PC-9 (cell line): ENCODE results near the gene SLC25A42. TPM values are rescaled to one million over a fixed set of nuclear protein-coding genes. Genes with fewer than 3 reads are reported as not detected.

Experiments used
- BruUV-seq: library from RNA; stranded (reverse); fragments of 400-500 nt; replicated peaks from 2 replicates; lab custom pipeline; 2021; lab: Mats Ljungman, UMichigan
- CTCF ChIA-PET: fragments of 300-600 bp; sonication (Branson Sonifier 250); formaldehyde crosslinking; loops from one replicate; lab custom pipeline; 2022; ENCODE audit warnings: antibody characterized with exemption; lab: Charles Lee
- POLR2A ChIA-PET: fragments of 300-600 bp; sonication (Branson Sonifier 250); formaldehyde crosslinking; loops from one replicate; lab custom pipeline; 2022; ENCODE audit warnings: antibody characterized with exemption; ENCODE audit not compliant: unreplicated experiment; lab: Charles Lee
- DNase-seq, 2 experiments: peaks; one replicate each; pipeline versions ENCODE4 v3.0.0 to v3.0.0-alpha.2; 2015 to 2022; ENCODE audit warnings: mixed read lengths in 1 of 2
- H2AFZ ChIP-seq: fragments of 200-600 bp; sonication (generic); 2 replicates; pipeline ENCODE4 v1.8.1; 2017; ENCODE audit warnings: antibody characterized with exemption
- H3F3A ChIP-seq: fragments of 200-600 bp; sonication (generic); 2 replicates; pipeline ENCODE4 v1.8.1; 2017; ENCODE audit warnings: antibody characterized with exemption, mild to moderate bottlenecking, low read depth; ENCODE audit not compliant: insufficient read depth
- H3K27ac ChIP-seq: fragments of 200-600 bp; sonication (generic); 2 replicates; pipeline ENCODE4 v1.6.1; 2016; ENCODE audit warnings: mixed run types
- H3K27me3 ChIP-seq: fragments of 200-600 bp; sonication (generic); 2 replicates; pipeline ENCODE4 v1.6.1; 2016; ENCODE audit warnings: low read depth, mixed run types; ENCODE audit not compliant: insufficient read depth
- H3K36me3 ChIP-seq: fragments of 200-600 bp; sonication (generic); 2 replicates; pipeline ENCODE4 v1.6.1; 2016; ENCODE audit warnings: low read depth, mixed run types
- H3K4me1 ChIP-seq: fragments of 200-600 bp; sonication (generic); replicated peaks from 2 replicates; pipeline ENCODE4 v1.6.1; 2016; ENCODE audit warnings: mixed run types; ENCODE audit not compliant: insufficient read depth
- H3K4me2 ChIP-seq: fragments of 200-600 bp; sonication (generic); 2 replicates; pipeline ENCODE4 v1.6.1; 2017; ENCODE audit warnings: mixed run types
- H3K4me3 ChIP-seq: fragments of 200-600 bp; sonication (generic); 2 replicates; pipeline ENCODE4 v1.6.1; 2016; ENCODE audit warnings: mixed run types
- H3K79me2 ChIP-seq: fragments of 200-600 bp; sonication (generic); 2 replicates; pipeline ENCODE4 v1.6.1; 2017; ENCODE audit warnings: low read depth, mixed run types
- H3K9me2 ChIP-seq: fragments of 200-600 bp; sonication (generic); 2 replicates; pipeline ENCODE4 v1.8.1; 2017; ENCODE audit warnings: mild to moderate bottlenecking; ENCODE audit not compliant: insufficient read depth
- H3K9me3 ChIP-seq: fragments of 200-600 bp; sonication (generic); 2 replicates; pipeline ENCODE4 v1.8.1; 2016; ENCODE audit warnings: low read depth; ENCODE audit not compliant: insufficient read depth
- H4K20me1 ChIP-seq: fragments of 200-600 bp; sonication (generic); 2 replicates; pipeline ENCODE4 v1.8.1; 2017; ENCODE audit not compliant: insufficient read depth
- CTCF ChIP-seq: fragments of 200-600 bp; sonication (generic); conservative IDR thresholded peaks from 2 replicates; pipeline ENCODE4 v1.6.1; 2017; ENCODE audit warnings: mixed run types, antibody characterized with exemption, mild to moderate bottlenecking, moderate library complexity
- EZH2 ChIP-seq: fragments of 200-600 bp; sonication (generic); IDR thresholded peaks from 2 replicates; pipeline ENCODE4 v1.8.0; 2017; ENCODE audit warnings: antibody characterized with exemption, low read depth
- intact Hi-C: fragments of 100-400 bp; cut with micrococcal nuclease; formaldehyde crosslinking; loops from one replicate; pipeline ENCODE4 v1.10.0; 2022; ENCODE audit not compliant: unreplicated experiment
- total RNA-seq: library from RNA; stranded (reverse); gene quantifications from 2 replicates; pipeline ENCODE4 v1.2.3, GENCODE V29; 2021

Gene SLC25A42
- total RNA-seq, 1 experiment from 2014 or later: 6.9 TPM

GRCh38 chr19:19028526-19028925 is 35.3 kb upstream of the SLC25A42 start:
- H3K4me2 ChIP-seq: no peak overlapping the region
- no peak for TF ChIP-seq EZH2
- no peak for DNase-seq
- no peak overlapping the region for H3K4me3 ChIP-seq
- no peaks in the 10 kb centered on the region for H3K9me3 ChIP-seq
- no peak overlapping the region for H3K27ac ChIP-seq
- H3K9me2 ChIP-seq: no peaks in the 10 kb centered on the region
- POLR2A ChIA-PET: no interaction called here
- H3K4me1 ChIP-seq: peaks cover 9% of the 10 kb centered on the region; the same call in 1 of the 2 replicates
- BruUV-seq: no TSS peak
- H3K36me3 ChIP-seq: peaks cover 20% of the 10 kb centered on the region
- H3K79me2 ChIP-seq: peaks cover 39% of the 10 kb centered on the region
- H3F3A ChIP-seq: peaks cover 13% of the 10 kb centered on the region; the same call in 1 of the 2 replicates
- H3K27me3 ChIP-seq: no peaks in the 10 kb centered on the region
- intact Hi-C loops: no loop called here
- CTCF ChIA-PET: interaction anchor here (0.7 kb wide), 1 partner anchor 315 kb away, joined by 4 read pairs; no protein-coding TSS in a partner anchor
- H4K20me1 ChIP-seq: peaks cover 30% of the 10 kb centered on the region
- H2AFZ ChIP-seq: no peak overlapping the region

- peaks cover 13% of the 10 kb centered on the region; the same call in 1 of the 2 replicates for H3K4me1 ChIP-seq
- no peaks in the 10 kb centered on the region for H3K27me3 ChIP-seq
- peak overlapping the region; percentile 76 for H3K4me2 ChIP-seq
- DNase-seq: no peak
- peaks cover 57% of the 10 kb centered on the region for H3K79me2 ChIP-seq
- no TSS peak for BruUV-seq
- H3F3A ChIP-seq: peaks cover 20% of the 10 kb centered on the region; the same call in 1 of the 2 replicates
- peaks cover 13% of the 10 kb centered on the region; the same call in 1 of the 2 replicates for H4K20me1 ChIP-seq
- H2AFZ ChIP-seq: no peak overlapping the region
- no peaks in the 10 kb centered on the region for H3K9me2 ChIP-seq
- H3K27ac ChIP-seq: no peak overlapping the region
- no peaks in the 10 kb centered on the region for H3K9me3 ChIP-seq
- intact Hi-C loops: no loop called here
- no peak overlapping the region for H3K4me3 ChIP-seq
- no peak for TF ChIP-seq CTCF
- no peak for TF ChIP-seq EZH2
- CTCF ChIA-PET: no interaction called here
- POLR2A ChIA-PET: no interaction called here
- peaks cover 13% of the 10 kb centered on the region; the same call in 1 of the 2 replicates for H3K36me3 ChIP-seq
These were observed 31.9 kb upstream of the SLC25A42 start for GRCh38 chr19:19031891-19032290.

GRCh38 chr19:19032420-19033175 is 31.2 kb upstream of the SLC25A42 start:
- POLR2A ChIA-PET: no interaction called here
- H4K20me1 ChIP-seq: peaks cover 7% of the 10 kb centered on the region; the same call in 1 of the 2 replicates
- peaks cover 13% of the 10 kb centered on the region; the same call in 1 of the 2 replicates for H3K36me3 ChIP-seq
- peak overlapping the region; percentile 76 for H3K4me2 ChIP-seq
- CTCF ChIA-PET: no interaction called here
- no peaks in the 10 kb centered on the region for H3K9me3 ChIP-seq
- no peaks in the 10 kb centered on the region for H3K27me3 ChIP-seq
- intact Hi-C loops: no loop called here
- peaks cover 20% of the 10 kb centered on the region; the same call in 1 of the 2 replicates for H3F3A ChIP-seq
- peak in 1 of 2 experiments; percentile 18 for DNase-seq
- BruUV-seq: TSS peak; percentile 30
- peak overlapping the region; percentile 70 for H3K4me3 ChIP-seq
- peaks cover 13% of the 10 kb centered on the region; the same call in 1 of the 2 replicates for H3K4me1 ChIP-seq
- TF ChIP-seq EZH2 (no peak), CTCF (no peak; the same call in 1 of the 2 replicates)
- no peaks in the 10 kb centered on the region for H3K9me2 ChIP-seq
- no peak overlapping the region for H3K27ac ChIP-seq
- peak overlapping the region; percentile 80 for H2AFZ ChIP-seq
- H3K79me2 ChIP-seq: peaks cover 65% of the 10 kb centered on the region
